Endothelial cell of umbilical vein (primary cell): Measurements from ENCODE around the gene TSACC.

Experiments
- POLR2AphosphoS5 ChIP-seq: IDR thresholded peaks from 2 replicates; pipeline ENCODE4 v1.6.1; 2012; ENCODE audit warnings: low read depth, mild to moderate bottlenecking, control low read depth, low read length, moderate library complexity; ENCODE audit not compliant: insufficient read depth
- TF ChIP-seq, protein P1 (sequence below), 2 donors: IDR thresholded peaks; 1 replicate in 1 of 2; 2 replicates in 1 of 2; pipeline ENCODE4 v1.5.1; 2011; ENCODE audit warnings: low read length in 2 of 2, mild to moderate bottlenecking in 2 of 2, moderate library complexity in 2 of 2, control low read depth in 1 of 2, inconsistent platforms in 1 of 2, low read depth in 1 of 2; ENCODE audit not compliant: insufficient read depth in 1 of 2; ENCODE audit errors: extremely low read depth in 1 of 2

- TF ChIP-seq, protein P1, sequence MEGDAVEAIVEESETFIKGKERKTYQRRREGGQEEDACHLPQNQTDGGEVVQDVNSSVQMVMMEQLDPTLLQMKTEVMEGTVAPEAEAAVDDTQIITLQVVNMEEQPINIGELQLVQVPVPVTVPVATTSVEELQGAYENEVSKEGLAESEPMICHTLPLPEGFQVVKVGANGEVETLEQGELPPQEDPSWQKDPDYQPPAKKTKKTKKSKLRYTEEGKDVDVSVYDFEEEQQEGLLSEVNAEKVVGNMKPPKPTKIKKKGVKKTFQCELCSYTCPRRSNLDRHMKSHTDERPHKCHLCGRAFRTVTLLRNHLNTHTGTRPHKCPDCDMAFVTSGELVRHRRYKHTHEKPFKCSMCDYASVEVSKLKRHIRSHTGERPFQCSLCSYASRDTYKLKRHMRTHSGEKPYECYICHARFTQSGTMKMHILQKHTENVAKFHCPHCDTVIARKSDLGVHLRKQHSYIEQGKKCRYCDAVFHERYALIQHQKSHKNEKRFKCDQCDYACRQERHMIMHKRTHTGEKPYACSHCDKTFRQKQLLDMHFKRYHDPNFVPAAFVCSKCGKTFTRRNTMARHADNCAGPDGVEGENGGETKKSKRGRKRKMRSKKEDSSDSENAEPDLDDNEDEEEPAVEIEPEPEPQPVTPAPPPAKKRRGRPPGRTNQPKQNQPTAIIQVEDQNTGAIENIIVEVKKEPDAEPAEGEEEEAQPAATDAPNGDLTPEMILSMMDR (IDR thresholded peaks at IDR 0.05; ENCODE audit: extremely low read depth in 1 of 2, insufficient read depth in 1 of 2, low read depth in 1 of 2, low read length in 2 of 2): peak; percentile 6 to 23
- TF ChIP-seq POLR2AphosphoS5: no peak
Observed at GRCh38 chr1:156336242-156336641, 2.1 kb upstream of the TSACC start.
